GM12878 (cell line): ENCODE data around the gene USP27X. TPM values are rescaled to one million over a fixed set of nuclear protein-coding genes. Genes with fewer than 3 reads are reported as not detected.
A peak's percentile ranks its signal among the peaks of the same experiment; 100 is the strongest.

Experiments used
- ATAC-seq: fragments of 200-7000 bp; cut with Tn5 transposase; 3 replicates; pipeline ENCODE4 v1.9.1; 2020; ENCODE audit warnings: mild to moderate bottlenecking, moderate library complexity
- BruUV-seq: library from RNA; stranded (reverse); fragments of 400-500 nt; replicated peaks from 2 replicates; lab custom pipeline; 2021; lab: Mats Ljungman, UMichigan
- CTCF ChIA-PET: fragments of 300-600 bp; sonication (Branson Sonifier 250); formaldehyde crosslinking; extraction: SDS; loops from one replicate; lab custom pipeline; 2021; ENCODE audit warnings: inconsistent platforms; lab: Yijun Ruan, JAX
- POLR2A ChIA-PET: fragments of 350-600 bp; formaldehyde crosslinking; extraction: SDS; loops from one replicate; lab custom pipeline; 2021; ENCODE audit warnings: inconsistent platforms; lab: Charles Lee
- RAD21 ChIA-PET: fragments of 300-600 bp; sonication (Branson Sonifier 250); formaldehyde crosslinking; loops from one replicate; lab custom pipeline; 2023; ENCODE audit warnings: antibody characterized with exemption; ENCODE audit not compliant: unreplicated experiment; lab: Charles Lee
- SMC1A ChIA-PET: fragments of 300-600 bp; sonication (Branson Sonifier 250); formaldehyde crosslinking; loops from one replicate; lab custom pipeline; 2023; ENCODE audit not compliant: unreplicated experiment, uncharacterized antibody; lab: Charles Lee
- DNase-seq: peaks from one replicate; pipeline ENCODE4 v3.0.0-alpha.2; 2011; ENCODE audit warnings: low read depth, low spot score
- FAIRE-seq: peaks from 3 replicates; lab custom pipeline; 2011; peaks lifted over from hg19 to GRCh38; lab: Jason Lieb, UNC
- H2AFZ ChIP-seq: 2 replicates; pipeline ENCODE4 v1.6.0; 2011; ENCODE audit warnings: low read depth, low read length, control low read depth; ENCODE audit not compliant: control insufficient read depth
- H3K27ac ChIP-seq: 2 replicates; pipeline ENCODE4 v1.5.1; 2011; ENCODE audit warnings: control low read depth; ENCODE audit not compliant: control insufficient read depth, insufficient read depth
- H3K27me3 ChIP-seq, 2 experiments: replicated peaks in 1 of 2; 2 replicates each; pipeline versions ENCODE4 v1.6.0 to v1.6.1; 2011; ENCODE audit warnings: low read length in 1 of 2; ENCODE audit not compliant: control insufficient read depth in 2 of 2, insufficient read depth in 2 of 2
- H3K36me3 ChIP-seq, 2 experiments: 2 replicates each; pipeline ENCODE4 v1.5.1; 2011; ENCODE audit warnings: low read length in 1 of 2; ENCODE audit not compliant: control insufficient read depth in 2 of 2, insufficient read depth in 2 of 2
- H3K4me1 ChIP-seq: 2 replicates; pipeline ENCODE4 v1.6.1; 2011; ENCODE audit warnings: mild to moderate bottlenecking, low read length, moderate library complexity, mixed read lengths; ENCODE audit not compliant: control insufficient read depth, insufficient read depth
- H3K4me2 ChIP-seq: 2 replicates; pipeline ENCODE4 v1.6.0; 2011; ENCODE audit warnings: control low read depth; ENCODE audit not compliant: control insufficient read depth, insufficient read depth
- H3K4me3 ChIP-seq: fragments of 200-600 bp; sonication (generic); 2 replicates; pipeline ENCODE4 v1.5.1; 2016
- H3K79me2 ChIP-seq: 2 replicates; pipeline ENCODE4 v1.6.0; 2011; ENCODE audit warnings: low read length; ENCODE audit not compliant: control insufficient read depth, insufficient read depth
- H3K9ac ChIP-seq: 2 replicates; pipeline ENCODE4 v1.8.0; 2011; ENCODE audit warnings: low read length, control low read depth, mixed read lengths; ENCODE audit not compliant: control insufficient read depth, insufficient read depth
- H3K9me3 ChIP-seq: replicated peaks from 3 replicates; pipeline ENCODE4 v1.5.1; 2011; ENCODE audit warnings: mild to moderate bottlenecking, low read length; ENCODE audit not compliant: control insufficient read depth, insufficient read depth
- H4K20me1 ChIP-seq: 2 replicates; pipeline ENCODE4 v1.6.0; 2011; ENCODE audit not compliant: control insufficient read depth, insufficient read depth
- ATF2 ChIP-seq: IDR thresholded peaks from 2 replicates; pipeline ENCODE4 v1.6.1; 2012; ENCODE audit warnings: low read length, inconsistent platforms
- BCL11A ChIP-seq: IDR thresholded peaks from 2 replicates; pipeline ENCODE4 v1.6.1; 2011; ENCODE audit warnings: low read depth, low read length
- CEBPZ ChIP-seq: fragments of 150-350 bp; IDR thresholded peaks from 2 replicates; pipeline ENCODE4 v1.6.1; 2016; ENCODE audit warnings: low read depth, low read length
- CUX1 ChIP-seq: IDR thresholded peaks from 2 replicates; pipeline ENCODE4 v1.6.1; 2012; ENCODE audit warnings: improper control_type of control experiment, low read depth, low read length; ENCODE audit not compliant: insufficient replicate concordance
- GABPA ChIP-seq: IDR thresholded peaks from 2 replicates; pipeline ENCODE4 v1.6.1; 2014; ENCODE audit warnings: antibody characterized with exemption, low read depth, mild to moderate bottlenecking, inconsistent platforms
- IKZF2 ChIP-seq, 2 experiments: fragments of 450-650 bp; IDR thresholded peaks; 2 replicates each; pipeline ENCODE4 v1.6.1; 2017; ENCODE audit warnings: mild to moderate bottlenecking in 2 of 2, moderate library complexity in 2 of 2
- NR2C2 ChIP-seq: IDR thresholded peaks from 2 replicates; pipeline ENCODE4 v1.6.1; 2011; ENCODE audit warnings: borderline replicate concordance, low read depth; ENCODE audit not compliant: control insufficient read depth, insufficient read length
- POLR2A ChIP-seq: IDR thresholded peaks from 2 replicates; pipeline ENCODE4 v1.6.1; 2011; ENCODE audit warnings: low read depth, mild to moderate bottlenecking, low read length
- SRF ChIP-seq, 2 experiments: IDR thresholded peaks; 2 replicates each; pipeline ENCODE4 v1.6.1; 2011; ENCODE audit warnings: low read depth in 2 of 2, low read length in 2 of 2, mild to moderate bottlenecking in 1 of 2, moderate library complexity in 1 of 2
- STAT3 ChIP-seq: IDR thresholded peaks from 2 replicates; pipeline ENCODE4 v1.6.1; 2011; ENCODE audit warnings: low read depth, low read length, improper control_type of control experiment
- TCF7 ChIP-seq: IDR thresholded peaks from 2 replicates; pipeline ENCODE4 v1.6.1; 2014; ENCODE audit warnings: antibody characterized with exemption, borderline replicate concordance
- YBX1 ChIP-seq: fragments of 450-650 bp; IDR thresholded peaks from 2 replicates; pipeline ENCODE4 v1.6.1; 2016; ENCODE audit warnings: antibody characterized with exemption
- ZNF274 ChIP-seq: IDR thresholded peaks from one replicate; pipeline ENCODE4 v1.8.0; 2011; ENCODE audit not compliant: insufficient read length, insufficient read depth
- WGBS: methylation state at CpG from one replicate; pipeline ENCODE4 v1.1.6; 2016; ENCODE audit warnings: low lambda C conversion rate; ENCODE audit not compliant: insufficient replicate concordance, insufficient coverage; ENCODE audit errors: missing lambda C conversion rate; 5-methylcytosine and 5-hydroxymethylcytosine counted together
- in situ Hi-C: fragments of 300-500 bp; cut with MboI; formaldehyde crosslinking; loops from 9 replicates; pipeline ENCODE4 v1.14.3; 2018; ENCODE audit warnings: mixed read lengths
- intact Hi-C: fragments of 100-400 bp; cut with micrococcal nuclease; formaldehyde crosslinking; loops from one replicate; pipeline ENCODE4 v1.14.2; 2022; ENCODE audit not compliant: unreplicated experiment
- polyA plus RNA-seq, 11 experiments: library from polyadenylated mRNA; depleted of rRNA in 4 of 11; unstranded in 6 of 11; stranded (reverse) in 5 of 11; fragments of >200 nt; fragmentation: Nextera tagmentation in 4 of 11; fragmentation: Illumina TruSeq in 1 of 11; extraction: Ambion mirVana in 4 of 11; extraction: Trizol in 1 of 11; gene quantifications; 1 replicate in 1 of 11; 2 replicates in 10 of 11; pipeline versions ENCODE4 v1.2.1 to v1.2.3, GENCODE V29; 2011 to 2016; ENCODE audit warnings: inconsistent platforms in 2 of 11, missing spikeins in 2 of 11, low read depth in 1 of 11
- total RNA-seq, 4 experiments: library from RNA; depleted of rRNA in 3 of 4; stranded (reverse); fragments of >200 nt in 3 of 4; fragmentation: Illumina TruSeq in 1 of 4; extraction: Trizol in 1 of 4; gene quantifications; 2 replicates each; pipeline versions ENCODE4 v1.2.1 to v1.2.3, GENCODE V29; 2013 to 2021

The USP27X gene
- total and polyA plus RNA-seq, 10 of the 15 experiments (the other 5 are each of a cell fraction or from before 2014, with no cell fraction given) = 0.09 to 2.0 (median 0.89) TPM; not detected in 1

GRCh38 chrX:49879656-49880277 is 483 bp downstream of the USP27X start (continued):
- no peak for TF ChIP-seq CUX1
- no peak for TF ChIP-seq GABPA
- TF ChIP-seq IKZF2 (IDR thresholded peaks at IDR 0.05) = no peak

- Histone ChIP-seq H3K27ac (no peak overlapping the region), H3K36me3 (no peaks in the 10 kb centered on the region), H3K4me1 (no peaks in the 10 kb centered on the region; the same call in 1 of the 2 replicates), H3K4me3 (0 out of 2 replicates have a peak overlapping the region, but pooled peaks have one; percentile 55), H3K79me2 (no peaks in the 10 kb centered on the region), H3K4me2 (no peak overlapping the region), H4K20me1 (no peaks in the 10 kb centered on the region), H3K27me3 (no peaks in the 10 kb centered on the region), H2AFZ (no peak overlapping the region), H3K9ac (no peak overlapping the region), H3K9me3 (no peaks in the 10 kb centered on the region)
- ChIA-PET CTCF (no interaction called here), SMC1A (interaction anchor here (1.1 kb wide), 1 partner anchor 38 kb away, joined by 3 read pairs; no protein-coding TSS in a partner anchor), POLR2A (no interaction called here), RAD21 (interaction anchor here (1.0 kb wide), 1 partner anchor 41 kb away, joined by 3 read pairs; the partner anchor contains the start of gene CLCN5)
- in situ Hi-C loops = no loop called here
- WGBS = 70% methylated on average over 12 of the region's 12 CpGs
- intact Hi-C loops = loop anchor here (5.0 to 10.0 kb wide), 2 partner anchors 37 to 704 kb away; no protein-coding TSS in a partner anchor
- no TSS peak for BruUV-seq
- ATAC-seq = no peak
- DNase-seq = no peak
- FAIRE-seq = no peak
- TF ChIP-seq NR2C2 (no peak), ATF2 (no peak), SRF (IDR thresholded peaks at IDR 0.05; ENCODE audit: low read depth in 2 of 2, low read length in 2 of 2) (no peak), CEBPZ (no peak), YBX1 (no peak), ZNF274 (no peak), POLR2A (no peak), STAT3 (no peak), BCL11A (no peak), TCF7 (no peak)
Measured at GRCh38 chrX:49880668-49881067, 1.4 kb downstream of the USP27X start.
